NB4 (cell line): ENCODE data around the gene CABP1.
A peak's percentile ranks its signal among the peaks of the same experiment; 100 is the strongest.
"Not testable (repeated sequence)": the region's sequence is repeated elsewhere in the genome, so short reads cannot be mapped to it uniquely, and the experiment has no call there.

ENCODE experiments used
- DNase-seq: peaks from one replicate; pipeline ENCODE4 v3.0.0; 2010; ENCODE audit warnings: low read depth
- H3K4me3 ChIP-seq: one replicate; pipeline ENCODE4 v1.5.1; 2011; ENCODE audit warnings: mild to moderate bottlenecking, low read depth, low read length, moderate library complexity
- CTCF ChIP-seq: IDR thresholded peaks from one replicate; pipeline ENCODE4 v1.5.1; 2012; ENCODE audit warnings: low read depth, low read length
- MAX ChIP-seq: IDR thresholded peaks from 2 replicates; pipeline ENCODE4 v1.6.1; 2011; ENCODE audit warnings: low read depth, low read length
- MYC ChIP-seq: IDR thresholded peaks from 2 replicates; pipeline ENCODE4 v1.6.1; 2011; ENCODE audit warnings: low read depth, low read length
- POLR2A ChIP-seq: IDR thresholded peaks from 2 replicates; pipeline ENCODE4 v1.6.1; 2011; ENCODE audit warnings: mild to moderate bottlenecking; ENCODE audit not compliant: insufficient read length; ENCODE audit errors: extremely low read depth

CABP1 gene

GRCh38 chr12:120666571-120667390 is 26.4 kb downstream of the CABP1 start:
- no peak overlapping the region for H3K4me3 ChIP-seq
- TF ChIP-seq MAX = no peak
- TF ChIP-seq POLR2A = no peak
- no peak for TF ChIP-seq MYC
- TF ChIP-seq CTCF = no peak
- no peak for DNase-seq

GRCh38 chr12:120668091-120668867 is 27.9 kb downstream of the CABP1 start:
- no peak overlapping the region for H3K4me3 ChIP-seq
- peak; percentile 42 for DNase-seq
- TF ChIP-seq POLR2A = no peak
- no peak for TF ChIP-seq MYC
- TF ChIP-seq MAX = no peak
- TF ChIP-seq CTCF = no peak

- TF ChIP-seq CTCF (no peak), MYC (no peak), MAX (no peak), POLR2A (no peak)
- no peak overlapping the region for H3K4me3 ChIP-seq
- DNase-seq = no peak
These were observed 28.7 kb downstream of the CABP1 start for GRCh38 chr12:120668868-120669840.

GRCh38 chr12:120670237-120670636 is 29.8 kb downstream of the CABP1 start:
- not testable (repeated sequence) for H3K4me3 ChIP-seq, DNase-seq

GRCh38 chr12:120670667-120671066 is 30.2 kb downstream of the CABP1 start:
- DNase-seq = no peak
- H3K4me3 ChIP-seq = no peak overlapping the region
- TF ChIP-seq POLR2A (no peak), CTCF (no peak), MYC (no peak), MAX (no peak)
